ENCODE results near the gene KIAA1549. TPM values are rescaled to one million over a fixed set of nuclear protein-coding genes. Genes with fewer than 3 reads are reported as not detected.

Gene KIAA1549
- polyA plus RNA-seq, 1 donor (not counting 4 experiments of a cell fraction or from before 2014, with no cell fraction given), result 1.1 TPM

DNA sequence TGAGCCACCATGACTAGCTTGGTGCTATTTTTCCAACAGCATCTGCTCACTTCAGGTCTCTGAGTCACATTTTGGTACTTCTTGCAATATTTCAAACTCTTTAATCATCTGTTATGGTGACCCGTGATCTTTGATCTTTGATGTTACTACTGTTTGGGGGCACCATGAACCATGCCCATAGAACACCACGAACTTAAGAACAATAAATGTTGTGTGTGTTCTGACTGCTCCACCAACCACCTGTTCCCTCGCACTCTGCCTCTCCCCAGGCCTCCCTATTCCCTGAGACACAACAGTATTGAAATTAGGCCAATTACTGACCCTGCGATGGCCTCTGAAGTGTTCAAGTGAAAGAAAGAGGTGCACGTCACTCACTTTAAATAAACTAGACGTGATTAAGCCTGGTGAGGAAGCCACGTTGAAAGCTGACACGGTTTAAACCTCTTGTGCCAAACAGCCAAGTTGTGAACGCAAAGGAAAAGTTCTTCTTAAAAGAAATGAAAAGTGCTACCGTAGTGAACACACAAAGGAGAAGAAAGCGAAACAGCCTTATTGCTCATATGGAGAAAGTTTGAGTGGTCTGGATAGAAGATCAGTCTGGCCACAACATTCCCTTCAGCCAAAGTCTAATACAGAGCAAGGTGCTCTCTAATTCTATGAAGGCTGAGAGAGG is 156.0 kb downstream of the KIAA1549 start:
- no peak overlapping the region for H2AFZ ChIP-seq (ENCODE audit: control insufficient read depth, low read length)
- H3K4me1 ChIP-seq (ENCODE audit: control insufficient read depth, extremely low read depth, insufficient read depth, low read length), result no peaks in the 10 kb centered on the region
- H3K79me2 ChIP-seq (ENCODE audit: control insufficient read depth, insufficient read depth, low read length), result no peaks in the 10 kb centered on the region
- DNase-seq (ENCODE audit: low read depth, low spot score) (no peak), FAIRE-seq (no peak)
- H3K36me3 ChIP-seq (ENCODE audit: control insufficient read depth in 2 of 2, extremely low read depth in 1 of 2, insufficient read depth in 2 of 2, low read length in 2 of 2), result no peaks in the 10 kb centered on the region
- no peaks in the 10 kb centered on the region for H3K9me3 ChIP-seq (ENCODE audit: control insufficient read depth, low read depth, low read length)
- H4K20me1 ChIP-seq (ENCODE audit: control insufficient read depth, extremely low read depth, insufficient read depth, low read length), result no peaks in the 10 kb centered on the region
- H3K9me1 ChIP-seq (ENCODE audit: control insufficient read depth, extremely low read depth, insufficient read depth, low read length), result no peaks in the 10 kb centered on the region
- H3K4me2 ChIP-seq (ENCODE audit: control insufficient read depth, extremely low read depth, insufficient read depth, low read depth, low read length), result no peak overlapping the region
- TF ChIP-seq, protein P1, sequence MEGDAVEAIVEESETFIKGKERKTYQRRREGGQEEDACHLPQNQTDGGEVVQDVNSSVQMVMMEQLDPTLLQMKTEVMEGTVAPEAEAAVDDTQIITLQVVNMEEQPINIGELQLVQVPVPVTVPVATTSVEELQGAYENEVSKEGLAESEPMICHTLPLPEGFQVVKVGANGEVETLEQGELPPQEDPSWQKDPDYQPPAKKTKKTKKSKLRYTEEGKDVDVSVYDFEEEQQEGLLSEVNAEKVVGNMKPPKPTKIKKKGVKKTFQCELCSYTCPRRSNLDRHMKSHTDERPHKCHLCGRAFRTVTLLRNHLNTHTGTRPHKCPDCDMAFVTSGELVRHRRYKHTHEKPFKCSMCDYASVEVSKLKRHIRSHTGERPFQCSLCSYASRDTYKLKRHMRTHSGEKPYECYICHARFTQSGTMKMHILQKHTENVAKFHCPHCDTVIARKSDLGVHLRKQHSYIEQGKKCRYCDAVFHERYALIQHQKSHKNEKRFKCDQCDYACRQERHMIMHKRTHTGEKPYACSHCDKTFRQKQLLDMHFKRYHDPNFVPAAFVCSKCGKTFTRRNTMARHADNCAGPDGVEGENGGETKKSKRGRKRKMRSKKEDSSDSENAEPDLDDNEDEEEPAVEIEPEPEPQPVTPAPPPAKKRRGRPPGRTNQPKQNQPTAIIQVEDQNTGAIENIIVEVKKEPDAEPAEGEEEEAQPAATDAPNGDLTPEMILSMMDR (optimal IDR thresholded peaks at IDR 0.05 in 1 of 3, IDR thresholded peaks at IDR 0.05 in 1 of 3, conservative IDR thresholded peaks at IDR 0.05 in 1 of 3; ENCODE audit: extremely low read depth in 1 of 3, insufficient read depth in 2 of 3, low read length in 3 of 3), result no peak
- no peak for TF ChIP-seq EZH2 (IDR thresholded peaks at IDR 0.05; ENCODE audit: low read length)
- H3K9ac ChIP-seq (ENCODE audit: control insufficient read depth, extremely low read depth, insufficient read depth, low read length), result no peak overlapping the region
- no peak overlapping the region for H3K4me3 ChIP-seq (ENCODE audit: control insufficient read depth in 2 of 3, extremely low read depth in 1 of 3, insufficient read depth in 2 of 3, low read depth in 1 of 3, low read length in 3 of 3)
- dilution Hi-C loops (cut with MboI; ENCODE audit: extremely low pct_ligation_motif_present, low sequenced_read_pairs), result no loop called here
- no peak overlapping the region for H3K27ac ChIP-seq (ENCODE audit: control insufficient read depth, insufficient read depth, low read length)
- H3K27me3 ChIP-seq (ENCODE audit: control insufficient read depth, extremely low read depth, insufficient read depth, low read length), result no peaks in the 10 kb centered on the region

DNA sequence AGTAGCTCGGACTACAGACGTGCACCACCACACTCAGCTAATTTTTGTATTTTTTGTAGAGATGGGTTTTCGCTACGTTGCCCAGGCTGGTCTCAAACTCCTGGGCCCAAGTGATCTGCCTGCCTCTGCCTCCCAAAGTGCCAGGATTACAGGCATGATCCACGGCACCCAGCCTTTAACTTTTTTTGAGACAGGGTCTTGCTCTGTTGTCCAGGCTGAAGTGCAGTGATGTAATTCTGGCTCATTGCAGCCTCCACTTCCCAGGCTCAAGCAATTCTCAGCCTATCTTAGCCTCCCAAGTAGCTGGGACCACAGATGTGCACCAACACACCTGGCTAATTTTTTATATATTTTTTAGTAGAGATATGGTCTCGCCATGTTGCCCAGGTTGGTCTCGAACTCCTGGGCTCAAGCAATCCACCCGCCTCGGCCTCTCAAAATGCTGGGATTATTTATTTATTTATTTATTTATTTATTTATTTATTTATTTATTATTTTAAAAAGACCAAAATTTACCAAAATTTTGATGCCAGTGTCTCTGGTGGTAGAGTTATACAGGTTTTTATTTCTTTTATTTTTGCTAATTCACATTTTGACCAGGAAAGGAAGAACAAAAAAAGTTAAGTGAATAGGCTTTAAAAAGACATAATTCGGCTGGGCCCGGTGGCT is 158.2 kb downstream of the KIAA1549 start:
- dilution Hi-C loops (cut with MboI; ENCODE audit: extremely low pct_ligation_motif_present, low sequenced_read_pairs), result no loop called here
- no peak overlapping the region for H3K9ac ChIP-seq (ENCODE audit: control insufficient read depth, extremely low read depth, insufficient read depth, low read length)
- H3K27ac ChIP-seq (ENCODE audit: control insufficient read depth, insufficient read depth, low read length), result no peak overlapping the region
- no peak overlapping the region for H2AFZ ChIP-seq (ENCODE audit: control insufficient read depth, low read length)
- no peak overlapping the region for H3K4me3 ChIP-seq (ENCODE audit: control insufficient read depth in 2 of 3, extremely low read depth in 1 of 3, insufficient read depth in 2 of 3, low read depth in 1 of 3, low read length in 3 of 3)
- H3K79me2 ChIP-seq (ENCODE audit: control insufficient read depth, insufficient read depth, low read length), result no peaks in the 10 kb centered on the region
- FAIRE-seq, result no peak
- no peaks in the 10 kb centered on the region for H3K4me1 ChIP-seq (ENCODE audit: control insufficient read depth, extremely low read depth, insufficient read depth, low read length)
- no peaks in the 10 kb centered on the region for H3K9me3 ChIP-seq (ENCODE audit: control insufficient read depth, low read depth, low read length)
- no peak for TF ChIP-seq EZH2 (IDR thresholded peaks at IDR 0.05; ENCODE audit: low read length)
- TF ChIP-seq, protein P1 (optimal IDR thresholded peaks at IDR 0.05 in 1 of 3, IDR thresholded peaks at IDR 0.05 in 1 of 3, conservative IDR thresholded peaks at IDR 0.05 in 1 of 3; ENCODE audit: extremely low read depth in 1 of 3, insufficient read depth in 2 of 3, low read length in 3 of 3), result no peak
- no peak overlapping the region for H3K4me2 ChIP-seq (ENCODE audit: control insufficient read depth, extremely low read depth, insufficient read depth, low read depth, low read length)
- no peaks in the 10 kb centered on the region for H4K20me1 ChIP-seq (ENCODE audit: control insufficient read depth, extremely low read depth, insufficient read depth, low read length)
- no peaks in the 10 kb centered on the region for H3K27me3 ChIP-seq (ENCODE audit: control insufficient read depth, extremely low read depth, insufficient read depth, low read length)
- no peaks in the 10 kb centered on the region for H3K9me1 ChIP-seq (ENCODE audit: control insufficient read depth, extremely low read depth, insufficient read depth, low read length)
- no peaks in the 10 kb centered on the region for H3K36me3 ChIP-seq (ENCODE audit: control insufficient read depth in 2 of 2, extremely low read depth in 1 of 2, insufficient read depth in 2 of 2, low read length in 2 of 2)
- no peak for DNase-seq (ENCODE audit: low read depth, low spot score)

Measured in keratinocyte (primary cell).